Measurements from ENCODE around the gene NEDD4L.
"Not testable (repeated sequence)": the region's sequence is repeated elsewhere in the genome, so short reads cannot be mapped to it uniquely, and the experiment has no call there.

The NEDD4L gene

DNA sequence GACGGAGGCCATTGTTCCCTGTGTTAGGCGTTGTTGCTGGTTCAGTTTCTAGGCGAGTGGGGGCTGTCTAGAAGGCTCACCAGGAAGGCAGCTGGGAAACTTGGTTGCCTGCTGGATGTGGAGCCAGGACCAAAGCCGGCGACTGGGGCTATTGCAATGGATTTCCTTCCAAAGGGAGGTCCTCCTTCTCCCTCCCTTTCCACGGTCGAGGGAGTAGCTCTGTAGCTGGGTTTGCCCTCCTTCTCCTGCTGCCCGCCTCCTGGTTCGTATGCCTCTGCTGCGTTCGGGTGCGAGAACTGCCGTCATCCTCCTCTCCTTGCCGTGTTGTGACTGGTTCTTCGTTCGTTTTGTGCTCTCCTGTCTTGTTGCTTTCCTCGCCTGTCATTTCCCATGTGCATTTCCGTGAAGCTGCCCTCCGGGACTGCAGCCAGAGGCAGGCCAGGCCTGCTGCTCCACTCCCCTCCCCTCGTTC, 203.4 kb downstream of the NEDD4L start:
- DNase-seq = no peak

DNA sequence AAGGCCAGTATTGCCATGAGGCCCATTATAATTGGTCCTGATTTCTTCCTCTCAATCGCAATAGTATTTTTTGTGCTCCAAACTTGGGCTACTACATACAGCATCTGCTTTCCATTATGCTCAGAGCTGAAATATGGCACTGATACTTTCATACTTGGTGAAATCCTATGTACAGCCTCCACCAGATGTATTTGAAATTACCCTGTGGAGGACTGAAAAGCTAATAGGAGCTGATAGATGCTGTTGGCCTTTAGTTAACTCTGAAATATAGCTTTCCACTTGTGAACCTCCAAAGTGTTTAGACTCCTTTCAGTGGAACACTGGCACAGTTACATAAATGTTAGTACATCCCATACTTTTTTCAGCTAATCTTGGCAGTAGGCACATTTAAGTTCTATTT, 205.7 kb downstream of the NEDD4L start:
- DNase-seq = no peak

DNA sequence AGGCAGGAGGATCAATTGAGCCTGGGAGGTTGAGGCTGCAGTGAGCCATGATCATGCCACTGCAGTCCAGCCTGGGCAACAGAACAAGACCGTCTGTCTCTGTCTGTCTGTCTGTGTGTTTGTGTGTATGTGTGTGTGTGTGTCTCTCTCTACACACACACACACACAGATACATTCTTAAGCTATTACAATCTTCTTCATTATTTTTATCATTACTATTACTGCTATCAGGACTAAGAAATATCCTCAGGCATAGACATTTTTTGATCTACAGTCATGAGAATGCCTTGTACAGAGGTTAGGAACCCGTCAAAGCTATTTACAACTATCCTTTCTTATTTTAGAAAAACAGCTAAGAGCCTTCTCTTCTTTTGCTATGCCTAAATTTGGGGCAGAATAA, 207.4 kb downstream of the NEDD4L start:
- no peak for DNase-seq

DNA sequence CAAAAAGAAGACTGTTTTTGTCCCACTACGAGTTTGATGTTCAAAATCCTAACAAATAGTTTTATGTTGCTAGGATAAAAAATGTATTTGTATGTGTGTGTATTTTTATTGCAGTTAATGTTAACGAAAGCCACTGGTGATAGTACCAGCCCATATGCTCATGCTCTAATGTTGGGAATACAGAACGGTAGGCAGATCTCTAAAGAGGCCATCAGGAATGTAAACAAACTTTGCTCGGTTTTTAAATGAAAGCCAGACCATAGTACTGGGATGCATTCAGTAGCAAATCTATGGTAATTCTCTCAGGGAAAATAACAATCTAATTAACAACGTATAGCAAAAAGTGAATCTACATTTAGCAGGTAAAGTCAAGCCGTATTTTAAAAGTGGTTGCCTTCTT, 208.1 kb downstream of the NEDD4L start:
- no peak for DNase-seq

DNA sequence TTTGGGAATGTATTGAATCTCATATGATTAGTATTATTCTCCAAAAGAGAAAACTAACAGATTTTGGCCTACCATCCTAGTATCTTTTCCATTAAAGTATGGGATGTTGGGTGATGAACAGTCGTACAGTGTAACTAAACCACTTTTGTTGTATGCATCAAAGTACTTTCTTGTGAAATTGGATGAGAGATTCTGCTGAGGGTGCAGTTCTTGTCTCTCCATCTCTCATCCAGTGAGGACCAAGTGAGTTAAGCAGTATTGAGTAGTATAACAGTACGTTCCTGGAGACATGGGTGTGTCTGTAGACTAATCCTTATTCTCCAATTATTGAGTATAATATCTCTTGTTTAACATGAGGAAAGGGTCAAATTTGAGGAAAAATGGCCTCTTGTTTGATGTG, 209.3 kb downstream of the NEDD4L start:
- no peak for DNase-seq

DNA sequence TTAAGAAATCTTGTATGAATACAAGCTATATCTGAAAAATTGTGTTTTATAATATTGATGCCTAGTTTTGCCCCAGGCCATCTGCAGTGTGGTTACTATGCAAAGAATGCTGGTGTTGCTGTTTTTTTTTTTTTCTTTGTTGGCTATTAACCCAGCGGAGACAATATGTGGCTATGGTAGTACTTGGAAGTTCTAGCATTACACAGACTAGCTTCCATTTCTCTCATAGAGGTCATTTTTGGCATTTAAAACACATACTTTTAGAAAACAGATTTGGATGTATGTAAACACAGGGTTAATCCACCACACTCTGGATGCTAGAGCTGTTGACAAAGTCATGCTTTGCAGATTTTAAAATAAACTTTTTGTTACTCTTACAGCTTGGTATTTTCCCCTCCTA, 209.8 kb downstream of the NEDD4L start:
- DNase-seq = no peak

DNA sequence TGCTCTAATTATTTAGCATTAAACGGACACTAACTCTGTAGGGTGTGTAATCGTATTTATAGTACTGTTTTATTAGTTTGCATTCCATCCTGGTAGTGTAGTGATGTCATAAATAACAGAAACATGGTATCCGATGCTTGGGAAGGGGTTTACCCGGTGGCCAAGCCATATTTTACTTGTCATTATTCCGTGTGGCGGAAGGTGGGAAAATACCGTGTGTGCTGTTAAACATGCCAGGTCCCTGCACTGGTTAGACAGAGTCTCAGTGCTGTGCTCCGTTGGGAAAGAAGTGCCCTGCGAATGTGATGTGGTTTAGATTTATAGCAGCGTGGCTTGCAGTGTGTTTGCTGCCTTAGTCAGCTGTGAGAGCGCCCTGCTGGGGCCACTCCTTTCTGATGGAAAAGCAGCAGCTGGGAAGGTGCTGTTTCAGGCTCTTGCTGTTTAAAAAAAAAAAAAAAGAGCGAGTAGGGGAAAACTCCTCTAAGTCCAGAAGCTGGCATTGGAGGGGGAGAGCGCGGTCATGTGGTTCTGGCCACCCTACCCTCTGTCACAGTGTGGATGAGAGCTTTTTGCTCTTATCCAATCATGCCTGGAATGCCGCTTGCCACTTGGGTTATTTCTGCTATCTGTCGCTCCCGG, 211.0 kb downstream of the NEDD4L start:
- DNase-seq = no peak

DNA sequence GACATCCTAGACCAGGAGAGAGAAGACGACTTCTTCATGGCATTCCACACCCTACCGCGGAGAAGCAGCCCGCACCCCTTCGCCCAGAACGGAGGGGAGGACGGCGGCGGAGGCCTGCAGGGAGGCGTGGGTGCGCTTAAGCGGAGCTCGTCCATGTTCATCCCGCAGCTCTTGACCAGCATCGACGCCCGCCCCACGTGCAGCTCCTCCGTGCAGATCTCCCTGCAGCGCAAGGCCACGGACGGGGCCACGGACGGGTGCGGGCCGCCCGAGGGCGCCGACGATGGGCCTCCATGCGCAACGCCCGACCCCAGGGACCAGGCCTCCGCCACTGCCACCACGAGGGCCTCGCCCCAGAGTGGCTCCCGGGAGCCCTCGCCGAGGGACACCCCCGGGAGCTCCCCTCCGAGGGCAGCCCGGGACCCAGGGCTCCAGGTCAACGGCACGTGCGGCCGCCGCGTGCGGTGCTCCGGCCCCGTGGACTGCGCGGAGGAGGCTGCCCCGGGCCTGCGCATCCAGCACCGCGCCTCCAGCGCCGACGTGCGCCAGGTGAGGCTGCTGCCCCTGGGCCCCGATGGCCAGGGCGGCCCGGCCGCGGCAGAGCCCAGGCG, 211.8 kb downstream of the NEDD4L start:
- DNase-seq = no peak

DNA sequence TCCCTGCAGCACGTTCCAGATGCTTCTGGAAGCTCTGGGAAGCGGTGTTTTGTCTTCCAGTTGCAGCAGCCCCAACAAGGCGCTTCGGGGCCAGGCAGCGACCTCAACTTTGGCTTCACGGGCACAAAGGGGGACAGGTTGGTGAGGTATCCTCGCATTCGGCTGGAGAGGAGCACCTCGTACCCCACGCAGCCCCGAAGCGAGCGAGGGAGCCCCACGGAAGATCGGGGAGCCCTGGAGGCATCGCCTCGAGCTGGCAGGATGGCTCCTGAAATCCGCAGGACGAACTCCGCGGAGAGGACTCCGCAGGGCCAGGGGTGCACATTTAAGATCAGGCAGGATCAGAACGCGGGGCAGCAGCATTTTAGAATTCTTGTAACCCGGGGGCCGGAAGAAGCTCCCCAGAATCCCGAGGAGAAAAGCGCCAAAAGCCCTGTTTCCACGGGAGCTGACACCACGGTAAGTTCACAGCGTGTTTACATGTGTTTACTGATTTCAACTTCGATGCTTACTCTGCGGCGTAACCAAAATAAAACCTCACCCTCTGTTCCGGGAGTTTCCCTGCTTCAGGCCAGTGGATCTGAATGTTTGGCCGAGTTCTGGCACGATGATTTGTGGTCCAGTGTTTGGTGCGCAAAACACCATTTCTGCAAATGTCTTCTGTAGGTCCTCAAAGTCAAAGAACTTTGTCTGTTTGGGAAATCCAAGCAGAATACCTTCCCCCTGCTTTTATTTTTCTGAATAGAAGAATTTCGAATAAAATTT, 212.5 kb downstream of the NEDD4L start:
- no peak for DNase-seq

DNA sequence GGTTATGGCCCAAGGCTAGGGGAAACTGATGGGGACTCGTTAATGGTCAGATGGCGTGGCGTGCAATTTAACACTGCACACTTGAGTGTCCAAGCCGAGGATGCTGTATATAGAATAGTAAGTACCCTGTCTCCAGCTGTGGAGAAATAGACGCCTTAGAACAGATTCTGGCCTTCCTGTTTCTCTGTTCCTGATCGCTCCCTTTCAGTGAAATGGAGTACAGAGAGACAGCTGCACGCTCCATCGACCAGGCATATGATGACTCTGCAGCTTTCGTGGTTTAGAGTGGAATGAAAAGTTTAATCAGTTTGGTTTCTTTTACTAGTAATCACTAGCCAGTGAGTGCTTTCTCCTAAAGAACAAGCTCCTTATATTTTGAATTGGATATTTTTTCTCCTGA, 213.4 kb downstream of the NEDD4L start:
- DNase-seq = peak; percentile 9

DNA sequence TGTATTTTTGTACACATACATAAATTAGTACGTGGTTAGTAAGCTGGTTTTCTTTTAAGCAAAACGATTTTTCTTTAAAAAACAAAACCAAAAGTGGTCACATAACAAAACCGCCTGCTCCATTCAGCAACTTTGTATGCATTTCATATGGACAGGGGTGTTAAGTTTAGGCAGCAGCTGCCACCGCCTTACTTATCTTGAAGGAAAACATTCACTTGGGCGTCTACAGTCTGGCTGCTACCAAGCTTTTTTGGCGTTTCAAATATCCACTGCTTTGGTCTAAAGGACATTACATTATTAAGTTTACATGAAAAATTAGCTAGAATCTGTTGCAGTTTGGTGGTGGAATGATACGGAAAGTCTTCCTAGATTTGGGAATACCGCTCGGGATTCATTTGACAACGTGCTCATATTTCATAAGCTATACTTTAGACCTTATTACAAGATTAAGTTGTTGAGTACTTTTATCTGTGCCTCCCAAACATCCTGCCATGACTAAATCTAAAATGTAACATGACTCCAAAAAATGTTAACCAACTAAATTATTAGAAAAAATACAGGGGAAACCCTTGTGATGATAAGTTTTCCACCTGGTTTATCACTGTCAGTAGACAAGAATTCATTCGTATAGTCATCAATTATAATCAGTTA, 214.8 kb downstream of the NEDD4L start:
- peak; percentile 85 for DNase-seq

DNA sequence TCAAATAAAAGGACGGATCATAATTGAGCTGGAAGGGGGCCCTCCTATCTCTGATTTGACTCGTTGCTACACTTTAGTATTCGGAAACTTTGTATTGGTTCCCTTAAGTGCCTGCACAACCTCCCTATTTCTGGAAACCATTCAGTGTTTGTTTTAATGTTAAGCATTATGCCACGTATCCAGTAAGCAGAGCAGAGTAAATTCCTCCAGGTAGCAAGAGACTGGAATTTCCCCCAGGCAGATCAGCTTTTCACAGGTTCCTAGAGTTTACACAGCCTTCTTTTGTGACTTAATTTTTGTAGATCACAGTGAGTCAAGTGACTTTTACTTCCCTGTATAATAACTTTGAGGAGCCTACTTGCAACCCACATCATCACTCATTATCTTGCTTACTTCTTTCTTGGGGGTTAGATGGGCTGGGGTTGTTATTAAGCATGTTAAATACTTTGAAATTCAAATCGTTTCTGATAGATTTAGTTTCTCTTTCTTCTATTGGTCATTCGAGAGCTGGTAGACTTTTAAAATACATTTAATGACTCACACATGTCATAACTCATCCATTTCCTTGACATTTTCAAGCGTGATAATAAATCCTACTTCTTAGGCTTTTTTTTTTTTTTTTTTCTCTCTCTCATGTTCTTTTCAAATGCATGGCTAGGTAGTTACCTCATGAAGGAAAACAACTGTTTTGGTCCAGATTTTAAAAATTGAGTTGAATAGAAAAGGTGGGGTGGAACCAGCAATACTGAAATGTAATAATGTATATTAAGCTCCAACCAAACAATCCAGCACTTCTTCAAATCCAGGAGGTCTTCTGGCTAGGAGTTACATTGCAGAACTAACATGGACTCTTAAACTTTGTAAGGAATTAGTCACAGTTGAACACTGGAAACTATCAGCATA, 219.3 kb downstream of the NEDD4L start:
- DNase-seq = no peak

DNA sequence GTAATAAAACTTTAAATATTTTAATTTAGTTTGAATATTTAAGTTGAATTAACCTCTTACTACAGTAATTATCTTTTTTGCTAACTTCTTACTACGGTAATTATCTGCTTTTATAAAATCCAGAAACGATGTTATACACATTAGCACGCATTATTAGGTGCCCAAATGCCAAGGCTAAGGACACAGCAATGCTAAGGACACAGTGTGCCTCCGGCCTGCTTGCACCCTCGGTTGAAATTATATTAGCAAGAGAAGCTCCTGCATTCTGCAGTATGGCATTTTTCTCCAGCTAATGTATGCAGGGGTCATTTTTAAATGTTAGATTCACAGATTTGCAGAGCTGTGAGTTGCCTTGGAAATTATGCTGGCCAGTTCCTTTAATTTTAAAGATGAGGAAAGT, 220.0 kb downstream of the NEDD4L start:
- DNase-seq = no peak

DNA sequence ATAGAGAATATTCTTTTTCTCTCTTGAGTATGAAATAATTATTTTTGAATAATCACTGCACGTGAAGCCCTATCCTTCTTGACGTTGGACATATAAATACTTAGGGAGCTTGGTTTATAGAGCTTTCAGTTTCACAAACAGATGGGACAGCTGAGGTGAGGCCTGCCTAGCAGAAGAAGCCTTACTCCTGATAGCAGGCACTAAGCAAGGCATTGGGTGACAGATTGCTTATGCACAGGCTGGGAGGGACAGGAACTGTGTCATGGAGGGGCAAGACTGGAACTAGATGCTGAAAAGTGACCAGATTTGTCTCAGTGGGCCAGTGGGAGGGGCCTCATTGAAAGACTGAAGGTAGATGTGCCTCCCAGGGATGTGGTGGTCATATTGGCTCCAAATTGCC, 220.8 kb downstream of the NEDD4L start:
- DNase-seq = no peak

DNA sequence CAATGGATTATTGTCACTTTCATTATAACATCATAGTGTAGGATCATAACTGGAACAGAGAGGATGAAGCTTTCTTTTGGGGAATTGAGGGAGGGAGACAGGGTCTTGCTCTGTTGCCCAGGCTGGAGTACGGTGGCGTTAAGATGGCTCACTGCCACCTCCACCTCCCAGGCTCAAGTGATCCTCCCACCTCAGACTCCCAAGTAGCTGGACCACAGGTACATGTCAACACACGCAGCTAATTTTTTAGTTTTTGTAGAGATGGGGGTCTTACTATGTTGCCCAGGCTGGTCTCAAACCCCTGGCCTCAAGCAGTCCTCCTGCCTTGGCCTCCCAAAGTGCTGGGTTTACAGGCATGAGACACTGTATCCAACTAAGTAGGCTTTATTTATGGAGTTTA, 221.5 kb downstream of the NEDD4L start:
- not testable (repeated sequence) for DNase-seq

DNA sequence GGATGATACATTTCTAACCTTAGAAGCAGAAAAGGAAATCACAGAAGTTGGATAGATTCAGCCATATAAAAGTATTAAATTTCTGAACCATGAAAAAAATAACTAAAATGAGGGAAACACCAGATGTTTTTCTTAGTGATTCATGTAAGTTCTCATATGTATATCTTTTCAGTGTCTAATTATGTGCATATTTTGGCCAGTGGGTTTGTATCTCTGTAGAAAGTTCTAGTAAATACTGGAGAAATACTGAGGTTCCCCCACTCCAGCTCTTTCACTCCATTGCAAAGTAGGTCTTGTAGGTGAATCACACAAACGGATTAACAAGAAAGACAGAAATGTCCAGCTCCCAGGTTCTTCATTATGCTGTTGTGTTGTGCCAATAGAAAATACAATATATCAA, 222.3 kb downstream of the NEDD4L start:
- no peak for DNase-seq

DNA sequence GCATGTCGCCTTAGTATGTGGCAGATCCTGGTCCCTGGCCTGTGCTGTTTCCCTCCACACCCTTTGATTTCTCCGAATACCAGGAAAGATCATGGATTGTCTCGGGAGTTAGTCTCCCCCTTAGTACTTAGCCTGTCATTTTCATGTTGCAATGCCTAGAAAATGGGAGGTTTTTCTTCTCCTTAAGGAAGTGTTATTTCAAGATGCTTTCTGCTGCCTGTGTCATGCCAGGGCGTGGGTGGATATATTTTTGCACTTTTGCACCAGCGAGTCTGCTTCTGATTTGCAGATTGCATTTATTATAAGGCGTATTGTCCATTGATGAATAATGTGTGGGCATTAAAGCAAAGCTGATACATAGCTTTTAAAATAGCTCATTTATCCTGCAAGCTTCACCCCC, 223.5 kb downstream of the NEDD4L start:
- DNase-seq = no peak

DNA sequence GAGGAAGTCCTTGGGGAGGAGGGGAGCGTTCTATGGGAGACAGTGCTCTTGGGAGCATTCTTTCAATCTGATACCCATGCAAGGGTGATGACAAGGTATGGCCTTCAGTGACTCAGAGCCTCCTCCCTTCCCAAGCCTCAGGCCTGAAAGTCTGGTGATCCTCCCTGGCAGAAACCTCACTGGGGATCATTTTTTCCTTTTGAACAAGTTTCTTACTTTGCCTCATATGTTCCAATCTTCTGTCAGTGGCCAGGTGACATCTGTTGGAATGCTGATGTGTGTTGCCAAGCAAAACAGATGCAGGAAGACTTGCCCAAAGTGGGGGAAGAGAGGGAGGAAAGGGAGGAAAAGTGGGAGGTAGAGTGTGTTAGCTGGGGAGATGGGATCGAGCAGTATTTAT, 224.8 kb downstream of the NEDD4L start:
- no peak for DNase-seq

DNA sequence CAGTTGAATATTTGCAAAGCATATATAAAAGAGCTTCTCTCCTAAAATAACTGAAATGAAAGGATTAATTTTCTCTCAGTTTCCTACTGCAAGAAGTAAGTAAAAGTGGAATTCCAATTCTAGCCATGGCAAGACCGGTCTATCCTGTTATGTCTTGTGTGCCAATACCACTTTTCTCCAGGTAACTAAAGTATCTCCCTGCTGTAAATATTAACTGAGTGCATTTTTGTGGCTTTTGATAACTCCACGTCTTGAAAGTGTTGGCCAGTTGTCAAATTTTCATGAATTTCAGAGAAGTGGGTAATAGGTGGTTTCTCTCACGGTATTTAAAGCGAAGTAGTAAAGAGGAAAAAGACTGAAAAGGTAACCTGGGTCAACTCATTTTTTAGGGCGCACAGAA, 225.9 kb downstream of the NEDD4L start:
- DNase-seq = no peak

DNA sequence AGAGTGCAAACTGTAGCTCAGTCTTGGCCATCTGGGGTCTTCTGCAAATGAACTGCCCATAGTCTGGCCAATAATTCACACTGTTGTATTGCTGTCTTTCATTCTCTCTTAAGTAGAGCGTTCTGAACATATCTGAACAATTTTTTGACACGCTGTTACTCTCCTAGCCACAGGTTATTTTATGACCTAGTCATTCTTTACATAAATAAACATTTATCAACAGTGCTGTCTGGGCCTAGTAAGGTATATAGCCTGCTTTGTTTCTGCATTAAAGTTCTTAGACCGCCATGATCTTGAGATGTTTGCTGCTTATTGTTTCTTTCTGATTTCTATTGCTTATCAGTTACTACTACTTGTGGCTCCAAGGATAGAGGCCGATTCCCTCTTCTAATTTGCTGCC, 226.4 kb downstream of the NEDD4L start:
- no peak for DNase-seq

DNA sequence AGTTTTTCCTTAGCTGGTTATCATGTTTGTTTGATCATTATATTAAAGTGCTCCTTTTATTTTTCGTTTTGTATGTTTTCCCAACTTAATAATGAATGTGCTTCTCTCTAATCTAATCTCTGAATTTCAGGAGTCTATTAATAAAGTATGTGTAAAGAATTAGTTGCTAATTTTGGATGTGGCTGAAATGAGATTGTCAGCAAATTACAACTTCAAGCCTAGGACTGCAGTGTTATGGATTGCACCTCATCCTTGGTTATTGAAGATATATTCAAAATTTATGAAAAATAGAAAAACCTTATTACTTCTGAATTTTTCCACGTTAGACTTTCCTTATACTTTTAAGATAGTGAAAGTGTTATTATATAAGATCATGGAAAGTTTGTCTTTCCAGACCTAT, 227.7 kb downstream of the NEDD4L start:
- no peak for DNase-seq

DNA sequence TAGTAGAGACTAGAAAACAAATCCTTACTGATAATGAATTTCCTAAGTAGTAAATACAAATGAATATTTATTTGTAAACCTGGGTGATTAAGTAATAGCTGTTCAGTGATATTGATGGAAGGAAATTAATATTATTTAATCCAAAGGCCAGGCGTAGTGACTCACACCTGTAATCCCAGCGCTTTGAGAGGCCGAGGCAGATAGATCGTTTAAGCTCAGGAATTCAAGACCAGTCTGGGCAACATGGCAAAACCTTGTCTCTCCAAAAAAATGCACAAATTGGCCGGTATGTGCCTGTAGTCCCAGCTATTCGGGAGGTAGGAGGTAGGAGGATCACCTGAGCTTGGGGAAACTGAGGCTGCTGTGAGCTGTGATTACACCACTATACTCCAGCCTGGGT, 228.2 kb downstream of the NEDD4L start:
- no peak for DNase-seq

Measured in hematopoietic multipotent progenitor cell treated with erythropoietin and hydrocortisone succinate and interleukin-3 and kit ligand, for 8 days (in vitro differentiated cells).